GM12878 (cell line): ENCODE data around the gene GPHB5. TPM values are rescaled to one million over a fixed set of nuclear protein-coding genes. Genes with fewer than 3 reads are reported as not detected.

Experiments used
- ATAC-seq: fragments of 200-7000 bp; cut with Tn5 transposase; 3 replicates; pipeline ENCODE4 v1.9.1; 2020; ENCODE audit warnings: mild to moderate bottlenecking, moderate library complexity
- BruUV-seq: library from RNA; stranded (reverse); fragments of 400-500 nt; replicated peaks from 2 replicates; lab custom pipeline; 2021; lab: Mats Ljungman, UMichigan
- CTCF ChIA-PET: fragments of 300-600 bp; sonication (Branson Sonifier 250); formaldehyde crosslinking; extraction: SDS; loops from one replicate; lab custom pipeline; 2021; ENCODE audit warnings: inconsistent platforms; lab: Yijun Ruan, JAX
- POLR2A ChIA-PET: fragments of 350-600 bp; formaldehyde crosslinking; extraction: SDS; loops from one replicate; lab custom pipeline; 2021; ENCODE audit warnings: inconsistent platforms; lab: Charles Lee
- RAD21 ChIA-PET: fragments of 300-600 bp; sonication (Branson Sonifier 250); formaldehyde crosslinking; loops from one replicate; lab custom pipeline; 2023; ENCODE audit warnings: antibody characterized with exemption; ENCODE audit not compliant: unreplicated experiment; lab: Charles Lee
- SMC1A ChIA-PET: fragments of 300-600 bp; sonication (Branson Sonifier 250); formaldehyde crosslinking; loops from one replicate; lab custom pipeline; 2023; ENCODE audit not compliant: unreplicated experiment, uncharacterized antibody; lab: Charles Lee
- DNase-seq: peaks from one replicate; pipeline ENCODE4 v3.0.0-alpha.2; 2011; ENCODE audit warnings: low read depth, low spot score
- FAIRE-seq: peaks from 3 replicates; lab custom pipeline; 2011; peaks lifted over from hg19 to GRCh38; lab: Jason Lieb, UNC
- H2AFZ ChIP-seq: 2 replicates; pipeline ENCODE4 v1.6.0; 2011; ENCODE audit warnings: low read depth, low read length, control low read depth; ENCODE audit not compliant: control insufficient read depth
- H3K27ac ChIP-seq: 2 replicates; pipeline ENCODE4 v1.5.1; 2011; ENCODE audit warnings: control low read depth; ENCODE audit not compliant: control insufficient read depth, insufficient read depth
- H3K27me3 ChIP-seq, 2 experiments: replicated peaks in 1 of 2; 2 replicates each; pipeline versions ENCODE4 v1.6.0 to v1.6.1; 2011; ENCODE audit warnings: low read length in 1 of 2; ENCODE audit not compliant: control insufficient read depth in 2 of 2, insufficient read depth in 2 of 2
- H3K36me3 ChIP-seq, 2 experiments: 2 replicates each; pipeline ENCODE4 v1.5.1; 2011; ENCODE audit warnings: low read length in 1 of 2; ENCODE audit not compliant: control insufficient read depth in 2 of 2, insufficient read depth in 2 of 2
- H3K4me1 ChIP-seq: 2 replicates; pipeline ENCODE4 v1.6.1; 2011; ENCODE audit warnings: mild to moderate bottlenecking, low read length, moderate library complexity, mixed read lengths; ENCODE audit not compliant: control insufficient read depth, insufficient read depth
- H3K4me2 ChIP-seq: 2 replicates; pipeline ENCODE4 v1.6.0; 2011; ENCODE audit warnings: control low read depth; ENCODE audit not compliant: control insufficient read depth, insufficient read depth
- H3K4me3 ChIP-seq: fragments of 200-600 bp; sonication (generic); 2 replicates; pipeline ENCODE4 v1.5.1; 2016
- H3K79me2 ChIP-seq: 2 replicates; pipeline ENCODE4 v1.6.0; 2011; ENCODE audit warnings: low read length; ENCODE audit not compliant: control insufficient read depth, insufficient read depth
- H3K9ac ChIP-seq: 2 replicates; pipeline ENCODE4 v1.8.0; 2011; ENCODE audit warnings: low read length, control low read depth, mixed read lengths; ENCODE audit not compliant: control insufficient read depth, insufficient read depth
- H3K9me3 ChIP-seq: replicated peaks from 3 replicates; pipeline ENCODE4 v1.5.1; 2011; ENCODE audit warnings: mild to moderate bottlenecking, low read length; ENCODE audit not compliant: control insufficient read depth, insufficient read depth
- H4K20me1 ChIP-seq: 2 replicates; pipeline ENCODE4 v1.6.0; 2011; ENCODE audit not compliant: control insufficient read depth, insufficient read depth
- BHLHE40 ChIP-seq, 2 experiments: fragments of 450-650 bp in 1 of 2; IDR thresholded peaks; 2 replicates each; pipeline ENCODE4 v1.6.1; 2011 to 2017; ENCODE audit warnings: low read depth in 2 of 2, borderline replicate concordance in 1 of 2, improper control_type of control experiment in 1 of 2, low read length in 1 of 2, mild to moderate bottlenecking in 1 of 2
- FOXK2 ChIP-seq: fragments of 450-650 bp; IDR thresholded peaks from 2 replicates; pipeline ENCODE4 v1.6.1; 2017; ENCODE audit warnings: mild to moderate bottlenecking, moderate library complexity
- IKZF1 ChIP-seq: fragments of 450-650 bp; conservative IDR thresholded peaks from 2 replicates; pipeline ENCODE4 v1.6.1; 2017; ENCODE audit warnings: antibody characterized with exemption, mild to moderate bottlenecking
- MTA3 ChIP-seq: IDR thresholded peaks from 2 replicates; pipeline ENCODE4 v1.6.1; 2012; ENCODE audit warnings: low read length, inconsistent platforms, borderline replicate concordance
- NBN ChIP-seq: fragments of 450-650 bp; IDR thresholded peaks from 2 replicates; pipeline ENCODE4 v1.6.1; 2016
- PRDM15 ChIP-seq: fragments of 450-650 bp; formaldehyde crosslinking; IDR thresholded peaks from 2 replicates; pipeline ENCODE4 v1.4.0; 2020; ENCODE audit warnings: mild to moderate bottlenecking, moderate library complexity
- WGBS: methylation state at CpG from one replicate; pipeline ENCODE4 v1.1.6; 2016; ENCODE audit warnings: low lambda C conversion rate; ENCODE audit not compliant: insufficient replicate concordance, insufficient coverage; ENCODE audit errors: missing lambda C conversion rate; 5-methylcytosine and 5-hydroxymethylcytosine counted together
- in situ Hi-C: fragments of 300-500 bp; cut with MboI; formaldehyde crosslinking; loops from 9 replicates; pipeline ENCODE4 v1.14.3; 2018; ENCODE audit warnings: mixed read lengths
- intact Hi-C: fragments of 100-400 bp; cut with micrococcal nuclease; formaldehyde crosslinking; loops from one replicate; pipeline ENCODE4 v1.14.2; 2022; ENCODE audit not compliant: unreplicated experiment
- polyA plus RNA-seq, 11 experiments: library from polyadenylated mRNA; depleted of rRNA in 4 of 11; unstranded in 6 of 11; stranded (reverse) in 5 of 11; fragments of >200 nt; fragmentation: Nextera tagmentation in 4 of 11; fragmentation: Illumina TruSeq in 1 of 11; extraction: Ambion mirVana in 4 of 11; extraction: Trizol in 1 of 11; gene quantifications; 1 replicate in 1 of 11; 2 replicates in 10 of 11; pipeline versions ENCODE4 v1.2.1 to v1.2.3, GENCODE V29; 2011 to 2016; ENCODE audit warnings: inconsistent platforms in 2 of 11, missing spikeins in 2 of 11, low read depth in 1 of 11
- total RNA-seq, 4 experiments: library from RNA; depleted of rRNA in 3 of 4; stranded (reverse); fragments of >200 nt in 3 of 4; fragmentation: Illumina TruSeq in 1 of 4; extraction: Trizol in 1 of 4; gene quantifications; 2 replicates each; pipeline versions ENCODE4 v1.2.1 to v1.2.3, GENCODE V29; 2013 to 2021

Gene GPHB5
- total and polyA plus RNA-seq, 10 of the 15 experiments (the other 5 are each of a cell fraction or from before 2014, with no cell fraction given): not detected

DNA sequence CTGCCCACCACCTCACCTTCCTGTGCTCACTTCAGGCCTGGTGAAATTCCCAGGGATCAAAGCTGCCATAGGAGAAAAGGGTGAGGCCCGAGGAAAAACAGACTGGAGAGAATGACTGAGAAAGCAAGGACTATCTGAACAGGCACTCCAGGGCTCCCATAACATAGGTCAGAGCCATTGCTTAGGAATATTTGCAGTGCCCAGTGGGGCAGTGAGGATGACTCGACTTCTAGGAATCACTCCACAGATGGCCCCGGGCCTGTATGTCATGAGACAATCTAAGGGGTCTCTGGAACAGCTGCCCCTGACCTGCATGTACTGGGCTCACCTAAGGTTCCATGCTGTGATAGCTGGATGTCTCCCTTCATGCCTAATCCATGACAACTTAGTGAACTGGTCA is 51.6 kb downstream of the GPHB5 start:
- Histone ChIP-seq H3K36me3 (no peaks in the 10 kb centered on the region), H4K20me1 (no peaks in the 10 kb centered on the region), H3K79me2 (no peaks in the 10 kb centered on the region), H3K4me2 (no peak overlapping the region), H3K9me3 (no peaks in the 10 kb centered on the region), H3K4me3 (no peak overlapping the region), H3K27me3 (peaks cover 1 to 2% of the 10 kb centered on the region in 2 experiments; a peak in 2 of 4 replicates), H3K4me1 (no peaks in the 10 kb centered on the region), H3K9ac (no peak overlapping the region), H3K27ac (no peak overlapping the region), H2AFZ (no peak overlapping the region)
- ChIA-PET RAD21 (no interaction called here), POLR2A (no interaction called here), SMC1A (no interaction called here), CTCF (interaction anchor here (1.2 kb wide), 1 partner anchor 9 kb away, joined by 3 read pairs; no protein-coding TSS in a partner anchor)
- ATAC-seq (no peak), DNase-seq (no peak), FAIRE-seq (no peak)
- intact Hi-C loops: no loop called here
- no TSS peak for BruUV-seq
- in situ Hi-C loops: no loop called here
- WGBS: 0% methylated on average over 3 of the region's 3 CpGs
- TF ChIP-seq PRDM15 (CRISPR knock-in tag) (no peak), NBN (no peak), MTA3 (no peak), IKZF1 (no peak), FOXK2 (no peak), BHLHE40 (IDR thresholded peaks at IDR 0.05; ENCODE audit: borderline replicate concordance in 1 of 2, low read depth in 2 of 2, low read length in 1 of 2) (no peak)
